Fibroblast of the conjunctiva (primary cell): ENCODE measurements around the gene TIMM23.
"Not testable (repeated sequence)": the region's sequence is repeated elsewhere in the genome, so short reads cannot be mapped to it uniquely, and the experiment has no call there.

Experiments
- DNase-seq: peaks from one replicate; pipeline ENCODE4 v3.0.0-alpha.2; 2010; ENCODE audit warnings: low read depth

Gene TIMM23

GRCh38 chr10:45997557-45997956 lies 25.3 kb downstream of the TIMM23 start:
- DNase-seq = no peak

- DNase-seq = no peak
These were observed 25.9 kb downstream of the TIMM23 start for GRCh38 chr10:45997994-45998763.

GRCh38 chr10:45999955-46000354 lies 27.7 kb downstream of the TIMM23 start:
- not testable (repeated sequence) for DNase-seq

- DNase-seq = no peak
These were observed 28.2 kb downstream of the TIMM23 start for GRCh38 chr10:46000538-46000937.

- DNase-seq = no peak
These were observed 29.0 kb downstream of the TIMM23 start for GRCh38 chr10:46001187-46001756.

- DNase-seq = not testable (repeated sequence)
These were observed 29.9 kb downstream of the TIMM23 start for GRCh38 chr10:46002189-46002687.

- DNase-seq = no peak
These were observed 30.8 kb downstream of the TIMM23 start for GRCh38 chr10:46002916-46003693.

- DNase-seq = no peak
These were observed 32.7 kb downstream of the TIMM23 start for GRCh38 chr10:46004963-46005362.

GRCh38 chr10:46005383-46005782 lies 33.1 kb downstream of the TIMM23 start:
- no peak for DNase-seq

- DNase-seq = no peak
These were observed 33.9 kb downstream of the TIMM23 start for GRCh38 chr10:46006219-46006618.

- no peak for DNase-seq
These were observed 40.5 kb downstream of the TIMM23 start for GRCh38 chr10:46012746-46013145.

GRCh38 chr10:46014206-46014605 lies 41.9 kb downstream of the TIMM23 start:
- no peak for DNase-seq

- DNase-seq = no peak
These were observed 42.6 kb downstream of the TIMM23 start for GRCh38 chr10:46014683-46015405.

GRCh38 chr10:46016190-46016589 lies 43.9 kb downstream of the TIMM23 start:
- DNase-seq = no peak

GRCh38 chr10:46016811-46017210 lies 44.5 kb downstream of the TIMM23 start:
- no peak for DNase-seq

GRCh38 chr10:46017733-46018132 lies 45.4 kb downstream of the TIMM23 start:
- no peak for DNase-seq

GRCh38 chr10:46018453-46019176 lies 46.3 kb downstream of the TIMM23 start:
- DNase-seq = no peak

GRCh38 chr10:46019177-46019528 lies 46.9 kb downstream of the TIMM23 start:
- DNase-seq = no peak

GRCh38 chr10:46019569-46020343 lies 47.5 kb downstream of the TIMM23 start:
- no peak for DNase-seq

- no peak for DNase-seq
These were observed 48.0 kb downstream of the TIMM23 start for GRCh38 chr10:46020344-46020657.
